ENCODE data around the gene UNC93B1.

The UNC93B1 gene, protein sequence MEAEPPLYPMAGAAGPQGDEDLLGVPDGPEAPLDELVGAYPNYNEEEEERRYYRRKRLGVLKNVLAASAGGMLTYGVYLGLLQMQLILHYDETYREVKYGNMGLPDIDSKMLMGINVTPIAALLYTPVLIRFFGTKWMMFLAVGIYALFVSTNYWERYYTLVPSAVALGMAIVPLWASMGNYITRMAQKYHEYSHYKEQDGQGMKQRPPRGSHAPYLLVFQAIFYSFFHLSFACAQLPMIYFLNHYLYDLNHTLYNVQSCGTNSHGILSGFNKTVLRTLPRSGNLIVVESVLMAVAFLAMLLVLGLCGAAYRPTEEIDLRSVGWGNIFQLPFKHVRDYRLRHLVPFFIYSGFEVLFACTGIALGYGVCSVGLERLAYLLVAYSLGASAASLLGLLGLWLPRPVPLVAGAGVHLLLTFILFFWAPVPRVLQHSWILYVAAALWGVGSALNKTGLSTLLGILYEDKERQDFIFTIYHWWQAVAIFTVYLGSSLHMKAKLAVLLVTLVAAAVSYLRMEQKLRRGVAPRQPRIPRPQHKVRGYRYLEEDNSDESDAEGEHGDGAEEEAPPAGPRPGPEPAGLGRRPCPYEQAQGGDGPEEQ

GRCh38 chr11:68003846-68004550, at the start of gene UNC93B1:
UNC93B1 (minus strand) TSS chr11:68004097; CDS start chr11:68004043, 54 bp downstream.
- no peak for DNase-seq

- no peak for DNase-seq
These were observed 49.2 kb upstream of the UNC93B1 start for GRCh38 chr11:68053117-68053516.

DNA sequence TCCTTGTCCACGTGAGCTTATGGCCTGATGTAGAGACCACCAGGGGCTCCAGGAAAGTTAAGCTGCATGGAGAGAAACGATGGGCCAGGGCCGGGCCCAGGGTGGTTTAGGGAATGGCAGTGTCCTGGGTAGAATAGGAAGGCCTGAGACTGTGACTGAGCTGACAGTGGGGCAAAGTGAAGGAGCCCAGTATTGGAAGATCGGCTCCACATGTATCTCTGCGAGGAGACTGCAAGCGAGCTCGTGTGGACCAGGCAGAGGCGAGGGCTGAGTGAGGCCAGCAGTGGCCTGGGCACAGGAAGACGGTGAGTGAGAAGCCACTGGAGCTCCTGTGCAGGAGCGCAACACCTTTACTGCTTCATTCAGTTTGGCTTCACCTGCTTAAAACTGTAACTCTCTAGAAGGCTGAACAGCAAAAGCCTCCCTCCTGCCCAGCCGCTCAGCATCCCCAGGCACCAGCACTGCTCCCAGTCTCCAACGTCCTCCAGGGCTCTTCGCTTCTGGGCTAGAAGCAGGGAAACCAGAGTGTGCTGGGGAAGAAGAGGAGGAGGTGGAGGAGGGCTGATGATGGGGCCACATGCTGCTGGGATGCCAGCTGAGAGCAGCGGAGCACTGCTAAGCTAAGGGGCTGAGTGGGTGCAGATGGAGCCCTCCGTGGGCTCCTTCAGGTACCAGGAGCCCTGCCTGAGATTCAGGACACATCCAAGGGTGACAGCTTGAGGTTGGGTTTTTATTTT, 48.4 kb upstream of the UNC93B1 start:
- DNase-seq = no peak

DNA sequence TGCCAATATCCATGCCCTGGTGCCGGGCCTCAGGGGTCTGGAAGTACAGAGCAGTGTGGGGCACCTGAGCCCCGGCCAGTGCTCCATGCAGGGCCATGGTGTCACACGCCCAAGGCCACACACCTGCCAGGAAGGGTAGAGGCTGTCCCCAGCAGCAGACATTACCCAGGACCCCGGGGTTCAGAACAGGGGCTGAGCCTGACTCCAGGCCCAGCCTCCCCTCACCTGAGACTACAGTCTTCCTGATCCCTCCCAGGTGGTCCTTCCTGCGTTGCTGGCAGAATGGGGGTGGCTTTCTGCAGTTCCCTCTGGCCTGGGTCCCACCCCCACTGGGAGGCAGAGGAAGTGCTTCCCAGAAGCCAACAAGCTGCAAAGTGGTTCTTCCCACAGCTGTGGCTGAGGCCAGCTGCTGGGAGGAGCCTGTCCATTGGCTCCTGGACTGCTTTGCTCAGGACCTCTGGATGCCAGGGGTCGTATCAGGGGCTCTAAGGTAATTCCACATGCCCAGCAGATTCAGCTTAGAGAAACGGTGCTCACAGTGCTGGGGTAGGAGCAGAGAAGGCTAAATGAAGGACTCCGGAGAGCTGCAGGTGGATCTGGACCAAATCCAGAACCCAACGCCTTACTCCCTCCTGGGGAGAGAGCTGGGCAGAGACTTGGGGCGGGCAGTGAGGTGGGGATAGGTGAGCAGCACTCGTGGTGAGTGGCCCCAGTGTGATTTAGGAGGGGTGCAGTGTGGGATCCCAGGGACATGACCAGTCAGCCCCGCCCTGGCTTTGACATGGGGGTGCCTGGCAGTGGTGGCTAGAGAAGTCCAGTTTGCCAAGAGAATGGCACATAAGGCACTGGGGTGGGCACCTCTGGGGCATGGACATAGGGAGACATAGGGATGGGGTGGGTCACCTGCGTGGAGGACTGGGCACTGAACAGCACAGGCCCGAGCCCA, 47.6 kb upstream of the UNC93B1 start:
- no peak for DNase-seq

DNA sequence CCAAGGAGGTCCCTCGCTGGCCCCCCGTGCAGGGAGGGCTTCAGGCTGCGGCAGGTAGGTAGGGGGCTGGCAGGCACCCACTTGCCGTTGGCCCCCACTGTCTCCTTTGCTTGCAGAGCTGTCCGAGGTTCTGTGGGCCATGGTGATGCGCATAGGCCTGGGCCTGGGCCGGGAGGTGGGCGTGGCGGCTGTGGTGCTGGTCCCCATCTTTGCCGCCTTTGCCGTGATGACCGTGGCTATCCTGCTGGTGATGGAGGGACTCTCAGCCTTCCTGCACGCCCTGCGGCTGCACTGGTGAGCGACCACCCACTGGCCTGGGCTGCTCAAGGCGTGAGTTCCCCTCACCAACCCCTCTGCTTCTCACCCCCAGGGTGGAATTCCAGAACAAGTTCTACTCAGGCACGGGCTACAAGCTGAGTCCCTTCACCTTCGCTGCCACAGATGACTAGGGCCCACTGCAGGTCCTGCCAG, 46.5 kb upstream of the UNC93B1 start:
- no peak for DNase-seq

DNA sequence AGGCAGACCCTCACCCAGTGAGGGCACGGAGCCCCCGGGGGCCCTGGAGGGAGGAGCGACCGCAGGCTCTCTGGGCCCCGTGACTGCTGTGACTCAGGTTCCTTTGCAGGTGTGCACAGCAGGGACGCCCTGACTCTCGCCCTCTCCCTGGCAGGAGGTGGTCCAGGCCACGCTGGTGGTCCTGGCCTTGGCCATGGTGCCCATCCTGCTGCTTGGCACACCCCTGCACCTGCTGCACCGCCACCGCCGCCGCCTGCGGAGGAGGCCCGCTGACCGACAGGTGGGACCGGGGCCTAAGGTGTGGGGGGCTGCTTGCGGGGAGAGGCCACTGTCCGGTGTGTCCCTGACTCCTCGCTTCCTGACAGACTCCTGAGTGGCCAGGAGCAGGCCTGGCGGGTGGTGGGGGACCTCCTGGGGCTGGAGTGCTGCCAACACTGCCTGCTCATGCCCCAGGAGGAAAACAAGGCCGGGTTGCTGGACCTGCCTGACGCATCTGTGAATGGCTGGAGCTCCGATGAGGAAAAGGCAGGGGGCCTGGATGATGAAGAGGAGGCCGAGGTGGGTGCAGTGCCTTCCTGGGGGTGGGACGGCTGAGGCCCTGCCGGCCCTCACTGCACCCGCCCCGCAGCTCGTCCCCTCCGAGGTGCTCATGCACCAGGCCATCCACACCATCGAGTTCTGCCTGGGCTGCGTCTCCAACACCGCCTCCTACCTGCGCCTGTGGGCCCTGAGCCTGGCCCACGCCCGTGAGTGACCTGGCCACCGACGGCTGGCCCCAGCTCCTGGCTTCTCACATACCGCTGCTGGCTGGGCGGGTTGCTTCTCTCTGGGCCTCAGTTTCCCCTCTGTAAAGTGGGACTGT, 45.8 kb upstream of the UNC93B1 start:
- DNase-seq = no peak

GRCh38 chr11:68048681-68049508, 45.0 kb upstream of the UNC93B1 start:
- DNase-seq = no peak

- DNase-seq = no peak
These were observed 43.8 kb upstream of the UNC93B1 start for GRCh38 chr11:68047437-68048290.

- no peak for DNase-seq
These were observed 41.0 kb upstream of the UNC93B1 start for GRCh38 chr11:68044898-68045351.

GRCh38 chr11:68044145-68044813, 40.4 kb upstream of the UNC93B1 start:
- DNase-seq = no peak

- DNase-seq = no peak
These were observed 39.6 kb upstream of the UNC93B1 start for GRCh38 chr11:68043349-68044144.

DNA sequence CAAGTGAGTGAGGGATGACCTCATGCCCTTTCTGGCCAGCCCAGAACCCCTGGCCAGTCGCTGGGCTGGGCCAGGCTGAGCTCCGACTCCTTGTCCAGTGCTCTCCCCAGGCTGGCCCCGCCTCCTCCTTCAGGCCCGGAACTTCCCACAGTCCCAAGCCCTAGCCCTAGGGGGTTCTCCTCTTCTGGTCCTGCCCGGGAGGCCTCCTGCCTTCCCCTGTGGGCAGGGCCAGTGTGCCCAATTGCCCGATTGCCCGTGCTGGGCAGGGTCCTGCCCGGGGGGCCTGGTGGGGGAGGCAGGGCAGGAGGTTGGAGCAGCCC, 39.1 kb upstream of the UNC93B1 start:
- DNase-seq = no peak

DNA sequence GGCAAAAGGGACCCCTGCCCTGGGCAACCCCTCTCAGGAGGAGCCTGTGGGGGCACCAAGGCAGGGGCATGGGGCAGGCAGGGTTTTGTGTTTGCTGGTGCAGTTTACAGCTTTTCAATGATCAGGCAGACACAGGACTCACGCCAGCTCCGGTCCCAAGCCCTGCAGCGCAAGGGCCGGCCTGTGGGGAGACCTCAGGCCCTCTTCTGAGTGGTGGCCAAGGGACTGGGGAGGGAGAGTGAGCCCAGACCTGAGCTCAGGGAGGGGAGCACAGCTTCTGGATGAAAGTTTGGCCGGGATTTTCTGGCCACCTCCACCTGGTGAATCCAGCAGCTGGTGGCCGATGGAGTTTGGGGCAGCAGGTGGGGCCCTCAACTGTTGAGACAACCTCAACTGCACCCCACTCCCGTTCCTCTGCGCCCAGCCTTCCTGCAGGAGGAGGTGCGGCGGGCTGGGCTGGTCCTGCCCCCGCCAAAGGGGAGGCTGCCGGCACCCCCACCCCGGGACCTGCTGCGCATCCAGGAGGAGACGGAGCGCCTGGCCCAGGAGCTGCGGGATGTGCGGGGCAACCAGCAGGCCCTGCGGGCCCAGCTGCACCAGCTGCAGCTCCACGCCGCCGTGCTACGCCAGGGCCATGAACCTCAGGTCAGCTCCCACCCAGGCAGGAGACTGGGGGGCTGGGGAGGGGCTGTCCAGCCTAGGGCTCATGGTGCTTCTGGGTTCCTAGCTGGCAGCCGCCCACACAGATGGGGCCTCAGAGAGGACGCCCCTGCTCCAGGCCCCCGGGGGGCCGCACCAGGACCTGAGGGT, 38.5 kb upstream of the UNC93B1 start:
- DNase-seq = no peak

- DNase-seq = no peak
These were observed 37.8 kb upstream of the UNC93B1 start for GRCh38 chr11:68041617-68042218.

- DNase-seq = no peak
These were observed 37.2 kb upstream of the UNC93B1 start for GRCh38 chr11:68040957-68041591.

Measured in retina (tissue), 1 donor.